ENCODE data around the gene SPNS2. TPM values are rescaled to one million over a fixed set of nuclear protein-coding genes. Genes with fewer than 3 reads are reported as not detected.

The SPNS2 gene
- polyA plus RNA-seq, 3 donors = 0.23 to 0.33 TPM; not detected in 1

DNA sequence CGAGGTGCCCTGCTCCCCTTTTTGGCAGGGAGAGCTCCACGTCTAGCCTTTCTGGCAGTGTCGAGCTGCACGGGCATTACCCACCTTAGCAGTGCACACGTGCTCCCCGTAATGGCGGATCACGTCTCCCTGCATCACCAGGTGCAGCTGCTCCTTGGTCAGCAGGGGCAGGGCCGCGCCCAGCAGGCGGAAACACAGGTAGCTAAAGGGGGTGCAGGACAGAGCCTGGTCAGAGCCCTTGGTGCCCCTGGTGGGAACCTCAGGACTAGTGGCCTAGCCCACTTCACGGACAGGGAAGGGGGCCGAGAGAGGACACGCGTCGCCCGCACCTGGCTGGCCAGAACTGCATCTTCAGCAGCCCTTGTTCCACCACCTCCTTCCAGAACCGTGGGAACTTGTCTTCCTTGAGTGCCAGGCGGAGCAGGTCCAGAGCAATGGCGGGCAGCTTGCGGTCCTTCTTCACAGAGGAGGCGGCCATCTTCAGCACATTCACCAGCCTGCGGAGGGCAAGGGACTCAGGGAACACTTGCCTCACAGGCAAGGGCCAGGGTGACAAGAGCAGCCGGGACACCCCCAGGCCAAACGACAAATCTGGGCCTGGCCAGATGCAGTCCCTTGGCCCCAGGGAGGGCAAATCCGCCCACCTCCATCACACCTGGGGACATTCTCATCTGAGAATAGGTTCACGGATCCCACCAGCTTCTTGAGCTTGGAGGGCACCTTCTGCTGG lies 53.3 kb downstream of the SPNS2 start:
- no peak overlapping the region for H3K4me3 Mint-ChIP-seq
- Histone ChIP-seq H3K27ac (ENCODE audit: low read depth in 1 of 2, low read length in 2 of 2) (no peak overlapping the region), H3K79me2 (ENCODE audit: insufficient read depth, low read length) (peaks cover 17% of the 10 kb centered on the region), H3K4me1 (ENCODE audit: control insufficient read depth in 1 of 2, insufficient read depth in 2 of 2, low read length in 2 of 2) (peaks cover 19 to 26% of the 10 kb centered on the region in 2 donors), H4K20me1 (ENCODE audit: insufficient read depth, low read length) (no peaks in the 10 kb centered on the region), H3K27me3 (ENCODE audit: control insufficient read depth in 2 of 2, insufficient read depth in 2 of 2, low read length in 2 of 2) (no peaks in the 10 kb centered on the region), H3K4me2 (replicated peaks; ENCODE audit: extremely low read depth, low read length, poor library complexity, severe bottlenecking) (no peak overlapping the region), H3K9ac (ENCODE audit: insufficient read depth, low read length, poor library complexity, severe bottlenecking) (no peak overlapping the region), H3K9me3 (replicated peaks in 1 of 2; ENCODE audit: control insufficient read depth in 1 of 2, insufficient read depth in 1 of 2, low read length in 2 of 2) (no peaks in the 10 kb centered on the region), H2AFZ (ENCODE audit: insufficient read depth, low read depth, low read length, poor library complexity, severe bottlenecking) (no peak overlapping the region), H3K4me3 (replicated peaks in 1 of 3; ENCODE audit: low read depth in 2 of 3, low read length in 3 of 3) (no peak overlapping the region), H3K36me3 (replicated peaks in 1 of 2; ENCODE audit: control insufficient read depth in 1 of 2, insufficient read depth in 2 of 2, low read length in 2 of 2) (peaks cover 57 to 67% of the 10 kb centered on the region in 2 donors)
- H3K27me3 Mint-ChIP-seq (ENCODE audit: low read depth in 3 of 3) = peaks cover 1 to 3% (median 3%) of the 10 kb centered on the region in 3 donors
- no peak for DNase-seq
- WGBS (ENCODE audit: insufficient coverage) = 97% methylated on average over 23 of the region's 27 CpGs
- H3K4me1 Mint-ChIP-seq = peaks cover 21% of the 10 kb centered on the region
- H3K27ac Mint-ChIP-seq = peak overlapping the region in 2 of 7 donors; percentile 20 to 32
- TF ChIP-seq, protein P1, sequence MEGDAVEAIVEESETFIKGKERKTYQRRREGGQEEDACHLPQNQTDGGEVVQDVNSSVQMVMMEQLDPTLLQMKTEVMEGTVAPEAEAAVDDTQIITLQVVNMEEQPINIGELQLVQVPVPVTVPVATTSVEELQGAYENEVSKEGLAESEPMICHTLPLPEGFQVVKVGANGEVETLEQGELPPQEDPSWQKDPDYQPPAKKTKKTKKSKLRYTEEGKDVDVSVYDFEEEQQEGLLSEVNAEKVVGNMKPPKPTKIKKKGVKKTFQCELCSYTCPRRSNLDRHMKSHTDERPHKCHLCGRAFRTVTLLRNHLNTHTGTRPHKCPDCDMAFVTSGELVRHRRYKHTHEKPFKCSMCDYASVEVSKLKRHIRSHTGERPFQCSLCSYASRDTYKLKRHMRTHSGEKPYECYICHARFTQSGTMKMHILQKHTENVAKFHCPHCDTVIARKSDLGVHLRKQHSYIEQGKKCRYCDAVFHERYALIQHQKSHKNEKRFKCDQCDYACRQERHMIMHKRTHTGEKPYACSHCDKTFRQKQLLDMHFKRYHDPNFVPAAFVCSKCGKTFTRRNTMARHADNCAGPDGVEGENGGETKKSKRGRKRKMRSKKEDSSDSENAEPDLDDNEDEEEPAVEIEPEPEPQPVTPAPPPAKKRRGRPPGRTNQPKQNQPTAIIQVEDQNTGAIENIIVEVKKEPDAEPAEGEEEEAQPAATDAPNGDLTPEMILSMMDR (IDR thresholded peaks at IDR 0.05) = no peak
- H3K9me3 Mint-ChIP-seq = no peaks in the 10 kb centered on the region
- H3K36me3 Mint-ChIP-seq = peaks cover 47 to 67% of the 10 kb centered on the region in 2 donors
- intact Hi-C loops (cut with micrococcal nuclease) = loop anchor here in 1 of 2 donors (5.0 kb wide), 1 partner anchor 185 kb away; the partner anchor contains the start of gene UBE2G1

DNA sequence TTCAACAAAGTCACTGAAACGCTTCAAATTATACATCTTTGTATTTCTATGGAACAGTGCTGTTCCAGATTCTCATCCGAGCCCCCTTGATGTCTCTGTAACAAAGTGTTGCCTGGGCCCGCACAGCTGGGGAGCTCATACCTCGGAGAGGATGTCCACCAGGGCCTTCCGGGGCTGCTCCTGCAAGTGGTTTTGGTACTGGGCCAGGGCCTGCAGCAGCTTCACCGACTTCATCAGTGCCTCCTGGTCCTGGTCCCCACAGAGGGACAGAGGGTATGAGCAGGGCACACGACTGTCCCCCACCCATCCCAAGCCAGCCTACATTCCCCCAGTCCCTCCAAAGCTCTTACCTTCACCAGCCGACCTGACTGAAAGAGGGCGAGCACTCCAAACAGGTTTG lies 55.0 kb downstream of the SPNS2 start:
- peaks cover 0 to 5% (median 1%) of the 10 kb centered on the region in 3 donors for H3K27me3 Mint-ChIP-seq (ENCODE audit: low read depth in 3 of 3)
- TF ChIP-seq, protein P1 (IDR thresholded peaks at IDR 0.05) = no peak
- no peaks in the 10 kb centered on the region for H4K20me1 ChIP-seq (ENCODE audit: insufficient read depth, low read length)
- peak overlapping the region; percentile 96 for H3K4me2 ChIP-seq (replicated peaks; ENCODE audit: extremely low read depth, low read length, poor library complexity, severe bottlenecking)
- no peak overlapping the region for H2AFZ ChIP-seq (ENCODE audit: insufficient read depth, low read depth, low read length, poor library complexity, severe bottlenecking)
- H3K4me1 ChIP-seq (ENCODE audit: control insufficient read depth in 1 of 2, insufficient read depth in 2 of 2, low read length in 2 of 2) = peaks cover 19 to 26% of the 10 kb centered on the region in 2 donors
- peak overlapping the region in 1 of 2 donors; percentile 28 for H3K4me3 Mint-ChIP-seq
- no peaks in the 10 kb centered on the region for H3K9me3 Mint-ChIP-seq
- peak overlapping the region in 1 of 3 experiments; percentile 89 for H3K4me3 ChIP-seq (replicated peaks in 1 of 3; ENCODE audit: low read depth in 2 of 3, low read length in 3 of 3)
- H3K9ac ChIP-seq (ENCODE audit: insufficient read depth, low read length, poor library complexity, severe bottlenecking) = no peak overlapping the region
- H3K9me3 ChIP-seq (replicated peaks in 1 of 2; ENCODE audit: control insufficient read depth in 1 of 2, insufficient read depth in 1 of 2, low read length in 2 of 2) = no peaks in the 10 kb centered on the region
- H3K27me3 ChIP-seq (ENCODE audit: control insufficient read depth in 2 of 2, insufficient read depth in 2 of 2, low read length in 2 of 2) = no peaks in the 10 kb centered on the region
- H3K27ac Mint-ChIP-seq = peak overlapping the region in 2 of 7 donors; percentile 12 to 41
- H3K79me2 ChIP-seq (ENCODE audit: insufficient read depth, low read length) = peaks cover 17% of the 10 kb centered on the region
- H3K27ac ChIP-seq (ENCODE audit: low read depth in 1 of 2, low read length in 2 of 2) = no peak overlapping the region
- H3K4me1 Mint-ChIP-seq = peaks cover 21% of the 10 kb centered on the region
- peaks cover 41 to 50% of the 10 kb centered on the region in 2 donors for H3K36me3 ChIP-seq (replicated peaks in 1 of 2; ENCODE audit: control insufficient read depth in 1 of 2, insufficient read depth in 2 of 2, low read length in 2 of 2)
- DNase-seq = no peak
- peaks cover 35 to 50% of the 10 kb centered on the region in 2 donors for H3K36me3 Mint-ChIP-seq
- WGBS (ENCODE audit: insufficient coverage) = 91% methylated on average over 8 of the region's 9 CpGs
- intact Hi-C loops (cut with micrococcal nuclease) = loop anchor here in 1 of 2 donors (5.0 kb wide), 1 partner anchor 186 kb away; the partner anchor contains the start of gene UBE2G1
